MM.1S (cell line): ENCODE results near the gene NBEAL2.

Experiments
- EZH2 ChIP-seq: fragments of 300-600 bp; sonication (generic); optimal IDR thresholded peaks from 2 replicates; pipeline ENCODE3; 2017; ENCODE audit warnings: low read depth, mild to moderate bottlenecking, antibody characterized with exemption, low read length, mixed read lengths
- EZH2phosphoT487 ChIP-seq: fragments of 300-600 bp; sonication (generic); IDR thresholded peaks from 2 replicates; pipeline ENCODE4 v1.6.1; 2018; ENCODE audit warnings: antibody characterized with exemption, low read length

- TF ChIP-seq EZH2 (no peak), EZH2phosphoT487 (no peak)
Measured at GRCh38 chr3:46946416-46946815, 33.0 kb upstream of the NBEAL2 start.
